A549 (cell line): Measurements from ENCODE around the gene CAPN2. TPM values are rescaled to one million over a fixed set of nuclear protein-coding genes. Genes with fewer than 3 reads are reported as not detected.

ENCODE experiments used
- ATAC-seq, 2 experiments: fragments of 200-7000 bp in 1 of 2; fragments of >200 bp in 1 of 2; cut with Nextera tagmentation in 1 of 2; cut with Tn5 transposase in 1 of 2; 3 replicates each; pipeline versions ENCODE4 v1.8.0 to v1.9.1; 2018 to 2020; ENCODE audit warnings: mild to moderate bottlenecking in 1 of 2, moderate library complexity in 1 of 2
- CTCF ChIA-PET: fragments of 300-600 bp; sonication (Branson Sonifier 250); formaldehyde crosslinking; extraction: SDS; loops from one replicate; lab custom pipeline; 2021; ENCODE audit warnings: antibody characterized with exemption, inconsistent platforms; lab: Yijun Ruan, JAX
- POLR2A ChIA-PET: fragments of 350-600 bp; formaldehyde crosslinking; extraction: SDS; loops from one replicate; lab custom pipeline; 2021; ENCODE audit warnings: antibody characterized with exemption, inconsistent platforms; lab: Yijun Ruan, JAX
- DNase-seq, 2 experiments: peaks; one replicate each; pipeline versions ENCODE4 v3.0.0 to v3.0.0-alpha.2; 2011 to 2016; ENCODE audit warnings: low read depth in 1 of 2, low spot score in 1 of 2
- FAIRE-seq: peaks from 2 replicates; lab custom pipeline; 2011; peaks lifted over from hg19 to GRCh38; lab: Jason Lieb, UNC
- H3K27ac ChIP-seq, 2 experiments: fragments of >200 bp; sonication (Bioruptor Twin); formaldehyde crosslinking; 3 replicates each; pipeline ENCODE4 v1.5.1; 2016 to 2017
- H3K4me1 ChIP-seq: fragments of >200 bp; sonication (Bioruptor Twin); formaldehyde crosslinking; 3 replicates; pipeline ENCODE4 v1.6.1; 2016
- H3K4me2 ChIP-seq: fragments of >200 bp; sonication (Bioruptor Twin); formaldehyde crosslinking; 3 replicates; pipeline ENCODE4 v1.6.1; 2016
- H3K4me3 ChIP-seq: fragments of >200 bp; sonication (Bioruptor Twin); formaldehyde crosslinking; 3 replicates; pipeline ENCODE4 v1.5.1; 2016
- H3K9me3 ChIP-seq: fragments of >200 bp; sonication (Bioruptor Twin); formaldehyde crosslinking; 3 replicates; pipeline ENCODE4 v1.6.1; 2016
- CBX2 ChIP-seq: fragments of 200-600 bp; sonication (generic); IDR thresholded peaks from 2 replicates; pipeline ENCODE4 v1.6.1; 2016; ENCODE audit warnings: low read depth, mild to moderate bottlenecking, borderline replicate concordance
- CBX8 ChIP-seq: fragments of 200-600 bp; sonication (generic); IDR thresholded peaks from 2 replicates; pipeline ENCODE4 v1.6.1; 2016
- CHD2 ChIP-seq: fragments of 150-350 bp; IDR thresholded peaks from 2 replicates; pipeline ENCODE4 v1.6.1; 2014; ENCODE audit warnings: low read length; ENCODE audit not compliant: partially characterized antibody
- CHD4 ChIP-seq: fragments of 200-600 bp; sonication (generic); IDR thresholded peaks from 2 replicates; pipeline ENCODE4 v1.6.1; 2016; ENCODE audit warnings: antibody characterized with exemption, mild to moderate bottlenecking, borderline replicate concordance
- E2F6 ChIP-seq: IDR thresholded peaks from 2 replicates; pipeline ENCODE4 v1.6.1; 2012; ENCODE audit warnings: low read depth, borderline replicate concordance
- HES2 ChIP-seq: fragments of >200 bp; sonication (Bioruptor Twin); formaldehyde crosslinking; IDR thresholded peaks from 2 replicates; pipeline ENCODE4 v1.6.1; 2016
- HOXA7 ChIP-seq: fragments of 250-450 bp; sonication (Bioruptor Pico); IDR thresholded peaks from 2 replicates; pipeline ENCODE4 v1.5.0; 2020; ENCODE audit warnings: mild to moderate bottlenecking, moderate library complexity
- MAFK ChIP-seq: fragments of 450-650 bp; IDR thresholded peaks from 2 replicates; pipeline ENCODE4 v1.6.1; 2014; ENCODE audit not compliant: partially characterized antibody
- MYC ChIP-seq: IDR thresholded peaks from 2 replicates; pipeline ENCODE4 v1.6.1; 2012; ENCODE audit warnings: mild to moderate bottlenecking, inconsistent platforms, low read length, improper control_type of control experiment, borderline replicate concordance
- NFE2L2 ChIP-seq: fragments of 150-350 bp; conservative IDR thresholded peaks from 2 replicates; pipeline ENCODE4 v1.6.1; 2014; ENCODE audit warnings: low read length
- RAD21 ChIP-seq, 2 experiments: fragments of >200 bp in 1 of 2; sonication (Bioruptor Twin) in 1 of 2; formaldehyde crosslinking in 1 of 2; IDR thresholded peaks in 1 of 2; conservative IDR thresholded peaks in 1 of 2; 2 replicates in 1 of 2; 3 replicates in 1 of 2; pipeline ENCODE4 v1.6.1; 2012 to 2018; ENCODE audit warnings: inconsistent platforms in 1 of 2
- RCOR1 ChIP-seq: fragments of 150-350 bp; IDR thresholded peaks from 2 replicates; pipeline ENCODE4 v1.6.1; 2014; ENCODE audit warnings: antibody characterized with exemption, low read length, low read depth
- REST ChIP-seq: fragments of 200-600 bp; sonication (generic); IDR thresholded peaks from 2 replicates; pipeline ENCODE4 v1.6.1; 2016; ENCODE audit warnings: antibody characterized with exemption, mild to moderate bottlenecking, moderate library complexity
- RNF2 ChIP-seq: fragments of 200-600 bp; sonication (generic); IDR thresholded peaks from 2 replicates; pipeline ENCODE4 v1.6.1; 2016; ENCODE audit warnings: low read depth, mild to moderate bottlenecking, antibody characterized with exemption, moderate library complexity, borderline replicate concordance
- SREBF2 ChIP-seq: fragments of 450-650 bp; IDR thresholded peaks from 2 replicates; pipeline ENCODE4 v1.6.1; 2014; ENCODE audit warnings: mild to moderate bottlenecking, moderate library complexity
- ZNF302 ChIP-seq: fragments of 250-450 bp; sonication (Bioruptor Pico); IDR thresholded peaks from 2 replicates; pipeline ENCODE4 v1.9.0; 2021; ENCODE audit warnings: inconsistent platforms, mild to moderate bottlenecking, moderate library complexity
- polyA plus RNA-seq, 4 experiments: library from polyadenylated mRNA; depleted of rRNA in 3 of 4; stranded (reverse); fragments of >200 nt; fragmentation: RNase III in 1 of 4; extraction: RNeasy Plus Mini Kit Qiagen cat#74134 plus additional on column Dnase treatment in 1 of 4; gene quantifications; 2 replicates in 3 of 4; 3 replicates in 1 of 4; pipeline ENCODE4 v1.2.3, GENCODE V29; 2011 to 2017
- TF ChIP-seq, protein P1 (sequence below): fragments of 250-450 bp; sonication (Bioruptor Pico); IDR thresholded peaks from 2 replicates; pipeline ENCODE4 v1.5.0; 2021; ENCODE audit warnings: mild to moderate bottlenecking, moderate library complexity, borderline replicate concordance
- TF ChIP-seq, protein P2 (sequence below): fragments of 150-350 bp; IDR thresholded peaks from 2 replicates; pipeline ENCODE4 v1.6.1; 2014; ENCODE audit warnings: low read depth, mild to moderate bottlenecking, low read length

CAPN2 gene
- polyA plus RNA-seq, 2 of the 4 experiments (the other 2 are of a cell fraction) = 199 to 300 TPM

DNA sequence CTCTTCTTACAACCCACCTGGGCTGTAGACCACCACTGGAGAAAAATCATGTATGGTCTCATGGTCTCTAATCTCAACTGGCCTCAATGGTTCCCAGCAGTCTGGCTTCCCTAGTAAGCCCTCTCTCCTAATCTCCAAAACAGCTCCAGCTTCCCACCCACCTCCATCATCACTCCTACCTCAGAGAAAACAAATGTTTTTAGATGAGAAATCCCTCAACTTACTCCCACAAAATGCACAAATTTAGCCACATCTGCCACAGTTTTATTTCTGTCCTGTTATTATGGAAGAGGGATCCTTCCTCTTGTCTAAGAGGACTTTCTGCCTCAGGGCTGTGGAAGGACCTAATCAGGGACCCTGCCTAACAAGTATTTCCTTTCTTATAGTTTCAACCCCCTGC, 101.3 kb downstream of the CAPN2 start:
- ChIA-PET POLR2A (no interaction called here), CTCF (interaction anchor here (1.0 to 3.0 kb wide), 4 partner anchors 10 to 32 kb away, joined by 3 to 29 read pairs (median 3); partner anchors contain the start of gene TP53BP2)
- Histone ChIP-seq H3K4me1 (peaks cover 39% of the 10 kb centered on the region), H3K9me3 (no peaks in the 10 kb centered on the region), H3K4me3 (no peak overlapping the region), H3K4me2 (no peak overlapping the region), H3K27ac (no peak overlapping the region)
- DNase-seq = no peak
- ATAC-seq = no peak
- TF ChIP-seq CBX2 (no peak), CBX8 (no peak), E2F6 (no peak), MYC (no peak), RAD21 (conservative IDR thresholded peaks at IDR 0.05 in 1 of 2, IDR thresholded peaks at IDR 0.05 in 1 of 2) (no peak), RNF2 (no peak), REST (no peak), SREBF2 (no peak), ZNF302 (CRISPR knock-in tag) (no peak), HOXA7 (no peak), CHD4 (no peak), CHD2 (no peak), NFE2L2 (no peak), RCOR1 (no peak), HES2 (no peak), MAFK (no peak)
- TF ChIP-seq, protein P1, sequence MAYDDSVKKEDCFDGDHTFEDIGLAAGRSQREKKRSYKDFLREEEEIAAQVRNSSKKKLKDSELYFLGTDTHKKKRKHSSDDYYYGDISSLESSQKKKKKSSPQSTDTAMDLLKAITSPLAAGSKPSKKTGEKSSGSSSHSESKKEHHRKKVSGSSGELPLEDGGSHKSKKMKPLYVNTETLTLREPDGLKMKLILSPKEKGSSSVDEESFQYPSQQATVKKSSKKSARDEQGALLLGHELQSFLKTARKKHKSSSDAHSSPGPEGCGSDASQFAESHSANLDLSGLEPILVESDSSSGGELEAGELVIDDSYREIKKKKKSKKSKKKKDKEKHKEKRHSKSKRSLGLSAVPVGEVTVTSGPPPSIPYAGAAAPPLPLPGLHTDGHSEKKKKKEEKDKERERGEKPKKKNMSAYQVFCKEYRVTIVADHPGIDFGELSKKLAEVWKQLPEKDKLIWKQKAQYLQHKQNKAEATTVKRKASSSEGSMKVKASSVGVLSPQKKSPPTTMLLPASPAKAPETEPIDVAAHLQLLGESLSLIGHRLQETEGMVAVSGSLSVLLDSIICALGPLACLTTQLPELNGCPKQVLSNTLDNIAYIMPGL (CRISPR knock-in tag) = no peak
- TF ChIP-seq, protein P2, sequence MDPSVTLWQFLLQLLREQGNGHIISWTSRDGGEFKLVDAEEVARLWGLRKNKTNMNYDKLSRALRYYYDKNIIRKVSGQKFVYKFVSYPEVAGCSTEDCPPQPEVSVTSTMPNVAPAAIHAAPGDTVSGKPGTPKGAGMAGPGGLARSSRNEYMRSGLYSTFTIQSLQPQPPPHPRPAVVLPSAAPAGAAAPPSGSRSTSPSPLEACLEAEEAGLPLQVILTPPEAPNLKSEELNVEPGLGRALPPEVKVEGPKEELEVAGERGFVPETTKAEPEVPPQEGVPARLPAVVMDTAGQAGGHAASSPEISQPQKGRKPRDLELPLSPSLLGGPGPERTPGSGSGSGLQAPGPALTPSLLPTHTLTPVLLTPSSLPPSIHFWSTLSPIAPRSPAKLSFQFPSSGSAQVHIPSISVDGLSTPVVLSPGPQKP = no peak
- FAIRE-seq = no peak
